SK-N-SH (cell line): Measurements from ENCODE around the gene GRIK1. TPM values are rescaled to one million over a fixed set of nuclear protein-coding genes. Genes with fewer than 3 reads are reported as not detected.

Source experiments
- CTCF ChIA-PET: fragments of 300-600, 350-600 bp; formaldehyde crosslinking; extraction: SDS; loops from one replicate; lab custom pipeline; 2021; lab: Yijun Ruan, JAX
- POLR2A ChIA-PET: fragments of 350-600 bp; sonication (Branson Sonifier 250); formaldehyde crosslinking; extraction: SDS; loops from one replicate; lab custom pipeline; 2020; ENCODE audit warnings: antibody characterized with exemption, inconsistent platforms; lab: Yijun Ruan, JAX
- DNase-seq: peaks from one replicate; pipeline ENCODE4 v3.0.0; 2012
- H2AFZ ChIP-seq: fragments of 200-600 bp; sonication (generic); 2 replicates; pipeline ENCODE4 v1.8.1; 2016; ENCODE audit warnings: antibody characterized with exemption, mild to moderate bottlenecking, low read depth
- H3F3A ChIP-seq: fragments of 200-600 bp; sonication (generic); replicated peaks from 2 replicates; pipeline ENCODE3; 2016; ENCODE audit warnings: antibody characterized with exemption, mild to moderate bottlenecking; ENCODE audit not compliant: insufficient read depth
- H3K27ac ChIP-seq, 2 experiments: fragments of 200-500 bp in 1 of 2; fragments of 200-600 bp in 1 of 2; sonication (Bioruptor generic) in 1 of 2; sonication (generic), shearing (Covaris generic) in 1 of 2; 2 replicates each; pipeline versions ENCODE4 v1.5.1 to v1.6.1; 2014 to 2016; ENCODE audit warnings: low read depth in 2 of 2, inconsistent platforms in 1 of 2, low read length in 1 of 2, mild to moderate bottlenecking in 1 of 2, mixed read lengths in 1 of 2
- H3K27me3 ChIP-seq: fragments of 200-600 bp; sonication (generic), shearing (Covaris generic); 2 replicates; pipeline ENCODE4 v1.6.1; 2016; ENCODE audit warnings: mixed run types; ENCODE audit not compliant: insufficient read depth
- H3K36me3 ChIP-seq, 2 experiments: fragments of 200-500 bp in 1 of 2; fragments of 200-600 bp in 1 of 2; sonication (Bioruptor generic) in 1 of 2; sonication (generic) in 1 of 2; replicated peaks in 1 of 2; 2 replicates each; pipeline versions ENCODE3 to v1.5.1; 2014 to 2016; ENCODE audit warnings: low read length in 1 of 2, mild to moderate bottlenecking in 1 of 2; ENCODE audit not compliant: insufficient read depth in 2 of 2, control insufficient read depth in 1 of 2
- H3K4me1 ChIP-seq, 2 experiments: fragments of 200-500 bp in 1 of 2; fragments of 200-600 bp in 1 of 2; sonication (Bioruptor generic) in 1 of 2; sonication (generic), shearing (Covaris generic) in 1 of 2; 2 replicates each; pipeline versions ENCODE4 v1.5.1 to v1.6.1; 2014 to 2016; ENCODE audit warnings: low read depth in 1 of 2, low read length in 1 of 2, mixed run types in 1 of 2; ENCODE audit not compliant: insufficient read depth in 2 of 2, control insufficient read depth in 1 of 2
- H3K4me2 ChIP-seq: fragments of 200-600 bp; sonication (generic), shearing (Covaris generic); 2 replicates; pipeline ENCODE4 v1.6.1; 2017; ENCODE audit warnings: mixed run types
- H3K4me3 ChIP-seq, 2 experiments: fragments of 200-500 bp in 1 of 2; fragments of 200-600 bp in 1 of 2; sonication (Bioruptor generic) in 1 of 2; sonication (generic), shearing (Covaris generic) in 1 of 2; 2 replicates each; pipeline versions ENCODE4 v1.5.1 to v1.8.1; 2014 to 2016; ENCODE audit warnings: low read depth in 2 of 2, inconsistent platforms in 1 of 2, low read length in 1 of 2, mild to moderate bottlenecking in 1 of 2, mixed read lengths in 1 of 2, moderate library complexity in 1 of 2
- H3K79me2 ChIP-seq: fragments of 200-600 bp; sonication (generic); 2 replicates; pipeline ENCODE4 v1.8.1; 2017; ENCODE audit warnings: mild to moderate bottlenecking; ENCODE audit not compliant: insufficient read depth
- H3K9ac ChIP-seq: fragments of 200-600 bp; sonication (generic); 2 replicates; pipeline ENCODE4 v1.6.1; 2017; ENCODE audit warnings: mixed run types
- H3K9me2 ChIP-seq: fragments of 200-600 bp; sonication (generic); 2 replicates; pipeline ENCODE4 v1.6.1; 2017; ENCODE audit warnings: mixed run types
- H3K9me3 ChIP-seq: fragments of 200-600 bp; sonication (generic); 2 replicates; pipeline ENCODE4 v1.6.1; 2017; ENCODE audit warnings: mixed run types, mild to moderate bottlenecking, moderate library complexity
- H4K20me1 ChIP-seq: fragments of 200-600 bp; sonication (generic); 2 replicates; pipeline ENCODE4 v1.6.1; 2017; ENCODE audit warnings: mild to moderate bottlenecking, mixed run types; ENCODE audit not compliant: insufficient read depth
- CHD2 ChIP-seq: fragments of 150-350 bp; IDR thresholded peaks from 2 replicates; pipeline ENCODE4 v1.6.1; 2018; ENCODE audit warnings: low read length; ENCODE audit not compliant: partially characterized antibody
- FOXJ3 ChIP-seq: sonication (generic); formaldehyde crosslinking; IDR thresholded peaks from 2 replicates; pipeline ENCODE4 v1.5.1; 2020; ENCODE audit warnings: mild to moderate bottlenecking, missing genetic modification reagents
- GATA2 ChIP-seq: sonication (generic); formaldehyde crosslinking; IDR thresholded peaks from 2 replicates; pipeline ENCODE4 v1.5.0; 2020; ENCODE audit warnings: mild to moderate bottlenecking, missing genetic modification reagents
- MEF2A ChIP-seq: IDR thresholded peaks from 2 replicates; pipeline ENCODE4 v1.4.0; 2012; ENCODE audit warnings: low read depth, borderline replicate concordance
- NFIC ChIP-seq: IDR thresholded peaks from 2 replicates; pipeline ENCODE4 v1.4.0; 2012; ENCODE audit warnings: borderline replicate concordance
- NRF1 ChIP-seq: IDR thresholded peaks from 2 replicates; pipeline ENCODE4 v1.6.1; 2012; ENCODE audit warnings: low read depth, mild to moderate bottlenecking, low read length
- RFX5 ChIP-seq: IDR thresholded peaks from 2 replicates; pipeline ENCODE4 v1.6.1; 2012; ENCODE audit warnings: mild to moderate bottlenecking, improper control_type of control experiment, low read length
- TCF12 ChIP-seq: IDR thresholded peaks from 2 replicates; pipeline ENCODE4 v1.4.0; 2012
- WGBS: methylation state at CpG from one replicate; pipeline ENCODE4 v1.1.6; 2017; ENCODE audit warnings: low lambda C conversion rate; 5-methylcytosine and 5-hydroxymethylcytosine counted together
- polyA plus RNA-seq, 3 experiments: library from polyadenylated mRNA; depleted of rRNA; stranded (reverse); fragments of >200 nt; gene quantifications; 2 replicates each; pipeline ENCODE4 v1.2.3, GENCODE V29; 2012
- TF ChIP-seq, protein P1 (sequence below): IDR thresholded peaks from 2 replicates; pipeline ENCODE4 v1.4.0; 2012; ENCODE audit warnings: low read depth
- TF ChIP-seq, protein P2 (sequence below): IDR thresholded peaks from 2 replicates; pipeline ENCODE4 v1.4.0; 2012; ENCODE audit warnings: low read depth, borderline replicate concordance
- TF ChIP-seq, protein P3 (sequence below): IDR thresholded peaks from 2 replicates; pipeline ENCODE4 v1.4.0; 2012; ENCODE audit warnings: low read depth, borderline replicate concordance
- TF ChIP-seq, protein P4 (sequence below): fragments of 150-350 bp; IDR thresholded peaks from 2 replicates; pipeline ENCODE4 v1.6.1; 2017; ENCODE audit warnings: antibody characterized with exemption, low read length, low read depth, borderline replicate concordance
- TF ChIP-seq, protein P5 (sequence below): IDR thresholded peaks from 2 replicates; pipeline ENCODE4 v1.6.1; 2012; ENCODE audit warnings: mild to moderate bottlenecking, low read depth, low read length, moderate library complexity
- TF ChIP-seq, protein P6 (sequence below): IDR thresholded peaks from 2 replicates; pipeline ENCODE4; 2012

GRIK1 gene
- polyA plus RNA-seq, 1 of the 3 experiments (the other 2 are of a cell fraction), result not detected

DNA sequence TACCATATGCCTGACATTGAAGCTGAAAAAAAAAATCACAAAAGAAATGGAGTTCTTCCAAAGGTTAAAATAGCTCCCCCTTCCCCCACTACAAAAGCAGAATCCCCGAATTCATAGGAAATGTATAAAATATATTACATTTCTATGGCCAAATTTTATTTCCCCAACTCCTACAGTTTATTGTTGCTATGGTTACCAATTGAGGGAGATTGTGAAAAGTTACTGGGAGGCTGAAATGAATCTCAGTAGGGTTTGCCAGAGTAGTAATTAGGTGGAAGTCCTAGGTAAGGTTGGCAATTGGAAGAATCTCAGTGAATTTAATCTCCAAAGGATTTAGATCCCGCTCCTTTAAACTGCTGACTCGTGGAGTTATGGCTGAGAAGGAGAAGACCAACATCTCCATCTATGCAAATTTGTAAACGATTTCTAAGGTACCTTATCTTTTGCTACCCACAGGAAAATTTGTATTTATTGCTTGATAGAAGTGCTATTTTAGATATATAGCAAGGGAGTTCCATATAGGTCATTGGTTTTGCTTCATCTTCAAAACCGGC is 359.0 kb downstream of the GRIK1 start:
- Histone ChIP-seq H3K4me2 (no peak overlapping the region), H2AFZ (no peak overlapping the region), H3K27me3 (no peaks in the 10 kb centered on the region), H3F3A (no peaks in the 10 kb centered on the region), H3K36me3 (no peaks in the 10 kb centered on the region), H4K20me1 (no peaks in the 10 kb centered on the region), H3K79me2 (no peaks in the 10 kb centered on the region), H3K9ac (no peak overlapping the region), H3K4me1 (peaks cover 0 to 3% of the 10 kb centered on the region in 2 experiments; a peak in 1 of 4 replicates), H3K4me3 (no peak overlapping the region), H3K27ac (no peak overlapping the region), H3K9me2 (no peaks in the 10 kb centered on the region), H3K9me3 (no peaks in the 10 kb centered on the region)
- 78% methylated on average over 5 of the region's 5 CpGs for WGBS
- CTCF ChIA-PET, result interaction anchor here (1.0 kb wide), 1 partner anchor 12 kb away, joined by 3 read pairs; no protein-coding TSS in a partner anchor
- DNase-seq, result no peak
- POLR2A ChIA-PET, result no interaction called here
- TF ChIP-seq GATA2 (CRISPR knock-in tag) (no peak), MEF2A (no peak), RFX5 (no peak), NRF1 (no peak), FOXJ3 (CRISPR knock-in tag) (no peak), CHD2 (no peak), TCF12 (no peak), NFIC (no peak)
- TF ChIP-seq, protein P1, sequence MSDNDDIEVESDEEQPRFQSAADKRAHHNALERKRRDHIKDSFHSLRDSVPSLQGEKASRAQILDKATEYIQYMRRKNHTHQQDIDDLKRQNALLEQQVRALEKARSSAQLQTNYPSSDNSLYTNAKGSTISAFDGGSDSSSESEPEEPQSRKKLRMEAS, result no peak
- TF ChIP-seq, protein P2, sequence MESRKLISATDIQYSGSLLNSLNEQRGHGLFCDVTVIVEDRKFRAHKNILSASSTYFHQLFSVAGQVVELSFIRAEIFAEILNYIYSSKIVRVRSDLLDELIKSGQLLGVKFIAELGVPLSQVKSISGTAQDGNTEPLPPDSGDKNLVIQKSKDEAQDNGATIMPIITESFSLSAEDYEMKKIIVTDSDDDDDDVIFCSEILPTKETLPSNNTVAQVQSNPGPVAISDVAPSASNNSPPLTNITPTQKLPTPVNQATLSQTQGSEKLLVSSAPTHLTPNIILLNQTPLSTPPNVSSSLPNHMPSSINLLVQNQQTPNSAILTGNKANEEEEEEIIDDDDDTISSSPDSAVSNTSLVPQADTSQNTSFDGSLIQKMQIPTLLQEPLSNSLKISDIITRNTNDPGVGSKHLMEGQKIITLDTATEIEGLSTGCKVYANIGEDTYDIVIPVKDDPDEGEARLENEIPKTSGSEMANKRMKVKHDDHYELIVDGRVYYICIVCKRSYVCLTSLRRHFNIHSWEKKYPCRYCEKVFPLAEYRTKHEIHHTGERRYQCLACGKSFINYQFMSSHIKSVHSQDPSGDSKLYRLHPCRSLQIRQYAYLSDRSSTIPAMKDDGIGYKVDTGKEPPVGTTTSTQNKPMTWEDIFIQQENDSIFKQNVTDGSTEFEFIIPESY, result no peak
- TF ChIP-seq, protein P3, sequence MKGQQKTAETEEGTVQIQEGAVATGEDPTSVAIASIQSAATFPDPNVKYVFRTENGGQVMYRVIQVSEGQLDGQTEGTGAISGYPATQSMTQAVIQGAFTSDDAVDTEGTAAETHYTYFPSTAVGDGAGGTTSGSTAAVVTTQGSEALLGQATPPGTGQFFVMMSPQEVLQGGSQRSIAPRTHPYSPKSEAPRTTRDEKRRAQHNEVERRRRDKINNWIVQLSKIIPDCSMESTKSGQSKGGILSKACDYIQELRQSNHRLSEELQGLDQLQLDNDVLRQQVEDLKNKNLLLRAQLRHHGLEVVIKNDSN, result no peak
- TF ChIP-seq, protein P4, sequence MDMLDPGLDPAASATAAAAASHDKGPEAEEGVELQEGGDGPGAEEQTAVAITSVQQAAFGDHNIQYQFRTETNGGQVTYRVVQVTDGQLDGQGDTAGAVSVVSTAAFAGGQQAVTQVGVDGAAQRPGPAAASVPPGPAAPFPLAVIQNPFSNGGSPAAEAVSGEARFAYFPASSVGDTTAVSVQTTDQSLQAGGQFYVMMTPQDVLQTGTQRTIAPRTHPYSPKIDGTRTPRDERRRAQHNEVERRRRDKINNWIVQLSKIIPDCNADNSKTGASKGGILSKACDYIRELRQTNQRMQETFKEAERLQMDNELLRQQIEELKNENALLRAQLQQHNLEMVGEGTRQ, result no peak
- TF ChIP-seq, protein P5, sequence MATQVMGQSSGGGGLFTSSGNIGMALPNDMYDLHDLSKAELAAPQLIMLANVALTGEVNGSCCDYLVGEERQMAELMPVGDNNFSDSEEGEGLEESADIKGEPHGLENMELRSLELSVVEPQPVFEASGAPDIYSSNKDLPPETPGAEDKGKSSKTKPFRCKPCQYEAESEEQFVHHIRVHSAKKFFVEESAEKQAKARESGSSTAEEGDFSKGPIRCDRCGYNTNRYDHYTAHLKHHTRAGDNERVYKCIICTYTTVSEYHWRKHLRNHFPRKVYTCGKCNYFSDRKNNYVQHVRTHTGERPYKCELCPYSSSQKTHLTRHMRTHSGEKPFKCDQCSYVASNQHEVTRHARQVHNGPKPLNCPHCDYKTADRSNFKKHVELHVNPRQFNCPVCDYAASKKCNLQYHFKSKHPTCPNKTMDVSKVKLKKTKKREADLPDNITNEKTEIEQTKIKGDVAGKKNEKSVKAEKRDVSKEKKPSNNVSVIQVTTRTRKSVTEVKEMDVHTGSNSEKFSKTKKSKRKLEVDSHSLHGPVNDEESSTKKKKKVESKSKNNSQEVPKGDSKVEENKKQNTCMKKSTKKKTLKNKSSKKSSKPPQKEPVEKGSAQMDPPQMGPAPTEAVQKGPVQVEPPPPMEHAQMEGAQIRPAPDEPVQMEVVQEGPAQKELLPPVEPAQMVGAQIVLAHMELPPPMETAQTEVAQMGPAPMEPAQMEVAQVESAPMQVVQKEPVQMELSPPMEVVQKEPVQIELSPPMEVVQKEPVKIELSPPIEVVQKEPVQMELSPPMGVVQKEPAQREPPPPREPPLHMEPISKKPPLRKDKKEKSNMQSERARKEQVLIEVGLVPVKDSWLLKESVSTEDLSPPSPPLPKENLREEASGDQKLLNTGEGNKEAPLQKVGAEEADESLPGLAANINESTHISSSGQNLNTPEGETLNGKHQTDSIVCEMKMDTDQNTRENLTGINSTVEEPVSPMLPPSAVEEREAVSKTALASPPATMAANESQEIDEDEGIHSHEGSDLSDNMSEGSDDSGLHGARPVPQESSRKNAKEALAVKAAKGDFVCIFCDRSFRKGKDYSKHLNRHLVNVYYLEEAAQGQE, result no peak
- TF ChIP-seq, protein P6, sequence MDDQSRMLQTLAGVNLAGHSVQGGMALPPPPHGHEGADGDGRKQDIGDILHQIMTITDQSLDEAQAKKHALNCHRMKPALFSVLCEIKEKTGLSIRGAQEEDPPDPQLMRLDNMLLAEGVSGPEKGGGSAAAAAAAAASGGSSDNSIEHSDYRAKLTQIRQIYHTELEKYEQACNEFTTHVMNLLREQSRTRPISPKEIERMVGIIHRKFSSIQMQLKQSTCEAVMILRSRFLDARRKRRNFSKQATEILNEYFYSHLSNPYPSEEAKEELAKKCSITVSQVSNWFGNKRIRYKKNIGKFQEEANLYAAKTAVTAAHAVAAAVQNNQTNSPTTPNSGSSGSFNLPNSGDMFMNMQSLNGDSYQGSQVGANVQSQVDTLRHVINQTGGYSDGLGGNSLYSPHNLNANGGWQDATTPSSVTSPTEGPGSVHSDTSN, result no peak
